GM12875 (cell line): ENCODE results near the gene ENOX1.

Source experiments
- H3K4me3 ChIP-seq: one replicate; pipeline ENCODE4 v1.5.1; 2011; ENCODE audit warnings: low read depth, low read length, control low read depth
- TF ChIP-seq, protein P1 (sequence below): IDR thresholded peaks from 2 replicates; pipeline ENCODE4 v1.5.1; 2011; ENCODE audit warnings: low read depth, mild to moderate bottlenecking, control low read depth, inconsistent platforms, low read length, moderate library complexity, borderline replicate concordance; ENCODE audit not compliant: insufficient read depth

ENOX1 gene

DNA sequence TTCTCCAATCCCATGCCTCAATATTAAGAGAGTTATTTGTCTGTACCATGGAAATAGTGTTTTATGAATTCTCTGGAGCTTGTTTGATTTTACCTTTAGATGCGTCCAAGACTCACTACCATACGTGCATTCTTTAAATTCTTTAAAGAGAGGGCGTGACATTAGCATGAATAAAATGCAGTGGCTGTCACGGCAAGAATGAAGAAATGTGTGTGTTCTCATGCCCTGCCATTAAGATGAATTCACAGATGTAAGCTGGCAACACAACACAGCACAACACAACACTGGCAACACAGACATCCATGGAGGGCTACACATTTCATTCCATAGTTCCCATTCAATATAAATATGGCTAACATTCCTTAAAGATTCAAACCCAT lies 213.4 kb downstream of the ENOX1 start:
- H3K4me3 ChIP-seq, result no peak overlapping the region
- TF ChIP-seq, protein P1, sequence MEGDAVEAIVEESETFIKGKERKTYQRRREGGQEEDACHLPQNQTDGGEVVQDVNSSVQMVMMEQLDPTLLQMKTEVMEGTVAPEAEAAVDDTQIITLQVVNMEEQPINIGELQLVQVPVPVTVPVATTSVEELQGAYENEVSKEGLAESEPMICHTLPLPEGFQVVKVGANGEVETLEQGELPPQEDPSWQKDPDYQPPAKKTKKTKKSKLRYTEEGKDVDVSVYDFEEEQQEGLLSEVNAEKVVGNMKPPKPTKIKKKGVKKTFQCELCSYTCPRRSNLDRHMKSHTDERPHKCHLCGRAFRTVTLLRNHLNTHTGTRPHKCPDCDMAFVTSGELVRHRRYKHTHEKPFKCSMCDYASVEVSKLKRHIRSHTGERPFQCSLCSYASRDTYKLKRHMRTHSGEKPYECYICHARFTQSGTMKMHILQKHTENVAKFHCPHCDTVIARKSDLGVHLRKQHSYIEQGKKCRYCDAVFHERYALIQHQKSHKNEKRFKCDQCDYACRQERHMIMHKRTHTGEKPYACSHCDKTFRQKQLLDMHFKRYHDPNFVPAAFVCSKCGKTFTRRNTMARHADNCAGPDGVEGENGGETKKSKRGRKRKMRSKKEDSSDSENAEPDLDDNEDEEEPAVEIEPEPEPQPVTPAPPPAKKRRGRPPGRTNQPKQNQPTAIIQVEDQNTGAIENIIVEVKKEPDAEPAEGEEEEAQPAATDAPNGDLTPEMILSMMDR, result no peak

DNA sequence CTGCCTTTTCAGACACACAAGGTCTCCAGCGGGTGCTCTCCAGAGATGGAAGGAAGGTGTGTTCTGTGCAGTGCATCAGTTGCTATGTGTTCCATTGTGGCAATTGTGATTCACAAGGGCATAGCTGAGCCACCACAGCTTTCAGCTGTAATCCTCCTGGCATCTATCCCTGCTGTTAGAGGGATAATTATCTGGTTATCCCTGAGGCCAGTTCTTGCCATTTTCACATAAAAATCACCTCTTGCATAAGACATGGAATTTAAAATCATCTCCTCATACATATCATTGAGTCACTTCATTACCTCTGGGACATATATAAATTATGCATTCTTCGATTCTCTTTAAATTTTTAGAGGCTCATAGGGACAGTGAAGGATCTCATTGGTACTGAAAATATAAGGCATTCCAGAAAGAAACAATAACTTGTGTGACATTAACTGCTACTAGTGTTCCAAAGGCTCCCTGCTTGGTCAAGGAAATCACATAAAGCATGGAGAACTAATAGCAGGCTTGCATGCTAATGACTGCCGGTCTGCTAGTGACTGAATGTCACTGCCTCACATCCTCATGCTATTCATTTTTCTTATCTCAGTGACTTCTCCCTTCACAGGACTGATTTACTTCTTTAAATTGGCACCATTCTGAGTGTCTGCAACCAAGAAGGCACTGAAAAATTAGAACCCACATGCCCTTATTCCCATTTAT lies 214.0 kb downstream of the ENOX1 start:
- TF ChIP-seq, protein P1, result no peak
- no peak overlapping the region for H3K4me3 ChIP-seq

DNA sequence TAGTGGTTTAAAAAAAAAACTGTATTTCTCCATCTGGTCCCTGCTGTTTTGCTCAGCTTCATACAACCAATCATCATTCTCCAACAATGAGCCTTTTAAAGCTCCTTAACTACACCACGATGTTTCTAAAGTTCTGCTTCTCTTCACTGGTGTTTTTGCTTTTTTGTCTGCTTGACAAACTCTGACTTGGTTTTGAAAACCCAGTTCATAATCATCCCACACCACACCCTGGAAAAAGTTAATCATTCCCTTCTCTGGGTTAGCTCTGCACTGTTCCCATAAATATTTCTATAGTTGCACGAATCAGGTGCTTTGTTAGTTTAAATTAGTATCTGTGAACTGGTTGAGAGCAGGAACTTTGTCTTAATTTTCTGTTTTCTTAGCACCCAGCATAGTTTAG lies 217.1 kb downstream of the ENOX1 start:
- TF ChIP-seq, protein P1, result no peak
- no peak overlapping the region for H3K4me3 ChIP-seq

DNA sequence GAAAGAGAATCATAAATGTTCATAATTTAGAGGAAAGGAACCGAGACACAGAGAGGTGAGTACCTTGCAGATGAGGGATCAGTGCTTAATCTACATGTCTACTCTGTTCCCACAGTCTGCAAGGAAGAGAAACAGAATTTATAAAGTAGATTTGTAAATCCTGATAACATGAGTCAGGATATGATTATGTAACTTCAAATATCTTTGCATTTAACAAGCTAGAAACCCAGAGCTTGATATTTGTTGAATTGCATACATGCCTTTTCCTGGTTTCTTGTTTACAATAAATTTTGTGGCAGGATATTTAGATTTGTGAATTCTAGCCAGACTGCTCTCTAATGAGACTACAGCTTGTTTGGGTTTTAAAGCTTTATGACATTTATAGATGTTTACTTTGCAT lies 219.2 kb downstream of the ENOX1 start:
- TF ChIP-seq, protein P1, result no peak
- H3K4me3 ChIP-seq, result no peak overlapping the region

GRCh38 chr13:43564952-43565351 lies 221.8 kb downstream of the ENOX1 start:
- H3K4me3 ChIP-seq, result no peak overlapping the region
- TF ChIP-seq, protein P1, result no peak

- TF ChIP-seq, protein P1, result no peak
- no peak overlapping the region for H3K4me3 ChIP-seq
Measured at GRCh38 chr13:43561081-43561480, 225.7 kb downstream of the ENOX1 start.

DNA sequence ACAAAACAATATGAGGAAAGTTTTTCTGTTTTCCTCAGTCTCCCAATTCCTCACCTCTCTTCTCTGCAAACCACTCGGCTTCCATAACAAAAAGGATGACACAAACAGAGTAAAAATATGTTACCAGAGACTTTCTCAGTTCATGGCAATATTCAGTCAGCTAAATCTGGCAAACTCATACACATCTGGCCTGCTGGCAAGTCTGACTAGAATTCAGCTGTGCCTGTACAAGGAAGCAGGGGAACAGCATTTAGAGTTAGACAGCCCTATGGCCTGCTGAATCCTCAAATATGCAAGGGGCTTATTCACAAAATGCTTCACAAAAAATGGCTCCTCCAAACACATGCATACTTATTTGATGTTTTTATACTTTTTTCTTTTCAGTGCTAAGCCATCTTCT lies 227.8 kb downstream of the ENOX1 start:
- TF ChIP-seq, protein P1, result no peak
- H3K4me3 ChIP-seq, result no peak overlapping the region
